ENCODE results near the gene VDAC2.

The VDAC2 gene

DNA sequence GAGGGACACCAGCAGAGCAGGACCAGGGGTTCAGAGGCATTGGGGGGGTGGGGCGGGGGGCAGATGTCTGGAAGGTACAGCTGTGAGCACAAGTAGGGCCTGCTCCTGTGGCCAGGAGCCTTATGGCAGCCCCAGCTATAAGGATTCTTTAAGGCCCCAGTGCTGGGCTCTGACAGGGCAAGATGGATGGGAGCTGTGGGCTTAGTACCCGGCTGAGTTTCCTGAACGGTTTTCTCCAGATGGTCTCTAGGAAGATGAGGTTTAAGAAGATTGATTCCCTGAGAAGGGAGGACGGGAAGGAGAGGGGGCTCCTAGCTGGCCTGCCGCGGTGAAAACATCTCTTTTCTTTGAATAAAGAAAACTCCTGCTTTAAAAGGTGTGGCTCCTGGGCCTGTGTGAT, 55.3 kb downstream of the VDAC2 start:
- POLR2A ChIA-PET: no interaction called here
- TF ChIP-seq, protein P1, sequence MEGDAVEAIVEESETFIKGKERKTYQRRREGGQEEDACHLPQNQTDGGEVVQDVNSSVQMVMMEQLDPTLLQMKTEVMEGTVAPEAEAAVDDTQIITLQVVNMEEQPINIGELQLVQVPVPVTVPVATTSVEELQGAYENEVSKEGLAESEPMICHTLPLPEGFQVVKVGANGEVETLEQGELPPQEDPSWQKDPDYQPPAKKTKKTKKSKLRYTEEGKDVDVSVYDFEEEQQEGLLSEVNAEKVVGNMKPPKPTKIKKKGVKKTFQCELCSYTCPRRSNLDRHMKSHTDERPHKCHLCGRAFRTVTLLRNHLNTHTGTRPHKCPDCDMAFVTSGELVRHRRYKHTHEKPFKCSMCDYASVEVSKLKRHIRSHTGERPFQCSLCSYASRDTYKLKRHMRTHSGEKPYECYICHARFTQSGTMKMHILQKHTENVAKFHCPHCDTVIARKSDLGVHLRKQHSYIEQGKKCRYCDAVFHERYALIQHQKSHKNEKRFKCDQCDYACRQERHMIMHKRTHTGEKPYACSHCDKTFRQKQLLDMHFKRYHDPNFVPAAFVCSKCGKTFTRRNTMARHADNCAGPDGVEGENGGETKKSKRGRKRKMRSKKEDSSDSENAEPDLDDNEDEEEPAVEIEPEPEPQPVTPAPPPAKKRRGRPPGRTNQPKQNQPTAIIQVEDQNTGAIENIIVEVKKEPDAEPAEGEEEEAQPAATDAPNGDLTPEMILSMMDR (IDR thresholded peaks at IDR 0.05; ENCODE audit: insufficient read depth, low read length, missing control alignments): no peak
- no peak for DNase-seq (ENCODE audit: low read depth, low spot score)
- CTCF ChIA-PET: interaction anchor here (1.0 kb wide), 1 partner anchor 11 kb away, joined by 4 read pairs; no protein-coding TSS in a partner anchor
- no peak overlapping the region for H3K4me3 ChIP-seq (ENCODE audit: low read depth, low read length)

- ChIA-PET CTCF (interaction anchor here (0.7 to 1.2 kb wide), 3 partner anchors 10 to 30 kb away, joined by 3 to 4 read pairs (median 3); no protein-coding TSS in a partner anchor), POLR2A (no interaction called here)
- H3K4me3 ChIP-seq (ENCODE audit: low read depth, low read length): no peak overlapping the region
- DNase-seq (ENCODE audit: low read depth, low spot score): no peak
- TF ChIP-seq, protein P1 (IDR thresholded peaks at IDR 0.05; ENCODE audit: insufficient read depth, low read length, missing control alignments): no peak
These were observed 56.3 kb downstream of the VDAC2 start for GRCh38 chr10:75266945-75267344.

GRCh38 chr10:75269605-75270004, 59.0 kb downstream of the VDAC2 start:
- H3K4me3 ChIP-seq (ENCODE audit: low read depth, low read length): no peak overlapping the region
- CTCF ChIA-PET: interaction anchor here (1.2 to 1.4 kb wide), 2 partner anchors 11 to 126 kb away, joined by 3 to 4 read pairs; no protein-coding TSS in a partner anchor
- DNase-seq (ENCODE audit: low read depth, low spot score): no peak
- POLR2A ChIA-PET: no interaction called here
- TF ChIP-seq, protein P1 (IDR thresholded peaks at IDR 0.05; ENCODE audit: insufficient read depth, low read length, missing control alignments): no peak

- no peak overlapping the region for H3K4me3 ChIP-seq (ENCODE audit: low read depth, low read length)
- TF ChIP-seq, protein P1 (IDR thresholded peaks at IDR 0.05; ENCODE audit: insufficient read depth, low read length, missing control alignments): no peak
- POLR2A ChIA-PET: interaction anchor here (0.6 kb wide), 1 partner anchor 24 kb away, joined by 3 read pairs; no protein-coding TSS in a partner anchor
- CTCF ChIA-PET: no interaction called here
- DNase-seq (ENCODE audit: low read depth, low spot score): no peak
These were observed 61.5 kb downstream of the VDAC2 start for GRCh38 chr10:75272094-75272493.

GRCh38 chr10:75272896-75273295, 62.3 kb downstream of the VDAC2 start:
- H3K4me3 ChIP-seq (ENCODE audit: low read depth, low read length): no peak overlapping the region
- no peak for DNase-seq (ENCODE audit: low read depth, low spot score)
- TF ChIP-seq, protein P1 (IDR thresholded peaks at IDR 0.05; ENCODE audit: insufficient read depth, low read length, missing control alignments): no peak
- ChIA-PET CTCF (no interaction called here), POLR2A (no interaction called here)

DNA sequence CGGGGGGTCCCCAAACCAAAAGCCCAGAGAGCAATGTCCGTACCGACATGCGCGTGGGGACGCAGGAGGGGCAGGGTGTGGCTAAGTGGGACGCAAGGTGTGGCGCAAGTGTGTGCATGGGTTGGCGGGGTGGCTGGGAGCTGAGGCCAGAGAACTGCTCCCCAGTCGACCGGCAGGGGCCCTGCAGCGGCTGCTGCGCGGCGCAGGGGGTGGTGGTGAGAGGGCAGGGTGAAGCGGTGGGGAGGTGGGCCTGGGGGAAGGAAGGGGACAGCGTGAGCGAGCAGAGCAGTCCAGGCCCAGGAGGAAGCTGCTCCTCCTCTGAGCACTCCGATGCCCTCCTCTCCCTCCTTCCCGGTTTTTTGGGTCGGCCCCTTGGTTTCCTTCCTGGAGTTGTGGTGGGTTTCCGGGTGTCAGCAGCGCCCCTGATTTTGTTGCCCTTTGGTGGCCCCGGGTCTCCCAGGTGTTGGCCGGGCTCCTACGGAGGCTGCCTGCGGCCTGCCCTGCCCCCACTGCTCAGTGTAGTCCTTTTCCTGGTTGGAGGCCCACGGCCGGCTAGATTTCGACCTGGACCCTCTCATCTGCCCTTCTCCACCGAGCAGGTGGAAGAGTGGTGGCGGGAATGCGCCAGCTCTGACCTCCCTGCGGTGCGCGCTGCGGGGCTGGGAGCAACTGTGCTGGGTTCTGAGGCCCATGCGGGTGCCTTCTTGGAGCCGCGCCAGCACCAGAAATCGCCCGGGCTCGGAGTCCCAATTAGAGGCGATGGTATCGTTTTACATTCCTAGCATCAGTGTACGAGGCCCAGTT, 65.7 kb downstream of the VDAC2 start:
- TF ChIP-seq, protein P1 (IDR thresholded peaks at IDR 0.05; ENCODE audit: insufficient read depth, low read length, missing control alignments): no peak
- POLR2A ChIA-PET: no interaction called here
- no peak for DNase-seq (ENCODE audit: low read depth, low spot score)
- no peak overlapping the region for H3K4me3 ChIP-seq (ENCODE audit: low read depth, low read length)
- CTCF ChIA-PET: no interaction called here
